ENCODE results near the gene DDI1. TPM values are rescaled to one million over a fixed set of nuclear protein-coding genes. Genes with fewer than 3 reads are reported as not detected.

DDI1 gene
- total and polyA plus RNA-seq, 7 experiments from 2014 or later, result not detected

GRCh38 chr11:104053743-104054478, 17.5 kb downstream of the DDI1 start:
- no peak overlapping the region for H3K4me3 ChIP-seq (ENCODE audit: low read length)
- ATAC-seq (no peak), DNase-seq (no peak)
- no peak overlapping the region for H3K27ac Mint-ChIP-seq
- peaks cover 0 to 3% (median 0%) of the 10 kb centered on the region in 5 donors for H3K27me3 Mint-ChIP-seq
- H3K27me3 ChIP-seq (ENCODE audit: control insufficient read depth in 2 of 2, insufficient read depth in 2 of 2, low read length in 2 of 2), result no peaks in the 10 kb centered on the region
- no peak overlapping the region for H3K27ac ChIP-seq (ENCODE audit: low read depth, low read length)
- no peaks in the 10 kb centered on the region for H3K4me1 ChIP-seq (ENCODE audit: control insufficient read depth in 2 of 2, insufficient read depth in 2 of 2, low read length in 2 of 2)
- ChIA-PET CTCF (no interaction called here), POLR2A (no interaction called here)
- no peaks in the 10 kb centered on the region for H3K4me1 Mint-ChIP-seq
- no peaks in the 10 kb centered on the region for H3K36me3 ChIP-seq (ENCODE audit: control insufficient read depth in 2 of 3, insufficient read depth in 3 of 3, low read length in 3 of 3)
- H3K36me3 Mint-ChIP-seq, result no peaks in the 10 kb centered on the region
- H3K9me3 Mint-ChIP-seq, result peaks cover 0 to 4% (median 0%) of the 10 kb centered on the region in 11 donors
- intact Hi-C loops (cut with micrococcal nuclease), result no loop called here
- no peaks in the 10 kb centered on the region for H3K9me3 ChIP-seq (ENCODE audit: control insufficient read depth in 2 of 3, low read length in 3 of 3)
- no peak overlapping the region for H3K4me3 Mint-ChIP-seq

GRCh38 chr11:104054911-104055529, 18.6 kb downstream of the DDI1 start:
- ATAC-seq (no peak), DNase-seq (no peak)
- peaks cover 0 to 4% (median 0%) of the 10 kb centered on the region in 11 donors for H3K9me3 Mint-ChIP-seq
- Histone ChIP-seq H3K4me3 (ENCODE audit: low read length) (no peak overlapping the region), H3K27ac (ENCODE audit: low read depth, low read length) (no peak overlapping the region), H3K4me1 (ENCODE audit: control insufficient read depth in 2 of 2, insufficient read depth in 2 of 2, low read length in 2 of 2) (no peaks in the 10 kb centered on the region), H3K27me3 (ENCODE audit: control insufficient read depth in 2 of 2, insufficient read depth in 2 of 2, low read length in 2 of 2) (no peaks in the 10 kb centered on the region), H3K9me3 (ENCODE audit: control insufficient read depth in 2 of 3, low read length in 3 of 3) (no peaks in the 10 kb centered on the region), H3K36me3 (ENCODE audit: control insufficient read depth in 2 of 3, insufficient read depth in 3 of 3, low read length in 3 of 3) (no peaks in the 10 kb centered on the region)
- H3K27me3 Mint-ChIP-seq, result peaks cover 0 to 3% (median 0%) of the 10 kb centered on the region in 5 donors
- H3K27ac Mint-ChIP-seq, result no peak overlapping the region
- intact Hi-C loops (cut with micrococcal nuclease), result no loop called here
- H3K36me3 Mint-ChIP-seq, result no peaks in the 10 kb centered on the region
- ChIA-PET POLR2A (no interaction called here), CTCF (no interaction called here)
- no peak overlapping the region for H3K4me3 Mint-ChIP-seq
- H3K4me1 Mint-ChIP-seq, result no peaks in the 10 kb centered on the region

DNA sequence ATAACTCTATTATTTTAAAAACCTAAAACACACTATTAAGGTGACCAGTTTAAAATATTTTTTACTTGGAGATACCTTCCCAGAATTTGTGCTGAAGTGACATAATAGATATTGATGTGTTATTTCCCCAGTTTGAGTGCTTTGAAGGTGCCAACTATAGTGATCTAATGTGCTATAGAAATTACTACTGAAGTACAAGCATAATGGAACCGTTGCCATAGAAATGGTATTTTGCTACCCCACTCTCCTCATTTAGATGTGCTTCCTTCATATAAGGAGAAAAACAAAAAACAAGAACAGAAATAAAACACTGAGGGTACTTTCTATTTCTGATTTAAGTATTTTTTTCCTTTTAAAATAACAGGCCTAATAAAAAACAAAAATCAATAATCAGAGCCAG, 19.2 kb downstream of the DDI1 start:
- no peaks in the 10 kb centered on the region for H3K36me3 Mint-ChIP-seq
- H3K27me3 ChIP-seq (ENCODE audit: control insufficient read depth in 2 of 2, insufficient read depth in 2 of 2, low read length in 2 of 2), result no peaks in the 10 kb centered on the region
- no peaks in the 10 kb centered on the region for H3K4me1 Mint-ChIP-seq
- ATAC-seq (no peak), DNase-seq (no peak)
- H3K27me3 Mint-ChIP-seq, result peaks cover 0 to 3% (median 0%) of the 10 kb centered on the region in 5 donors
- H3K36me3 ChIP-seq (ENCODE audit: control insufficient read depth in 2 of 3, insufficient read depth in 3 of 3, low read length in 3 of 3), result no peaks in the 10 kb centered on the region
- ChIA-PET CTCF (no interaction called here), POLR2A (no interaction called here)
- intact Hi-C loops (cut with micrococcal nuclease), result no loop called here
- no peaks in the 10 kb centered on the region for H3K4me1 ChIP-seq (ENCODE audit: control insufficient read depth in 2 of 2, insufficient read depth in 2 of 2, low read length in 2 of 2)
- no peak overlapping the region for H3K4me3 Mint-ChIP-seq
- H3K27ac Mint-ChIP-seq, result no peak overlapping the region
- H3K27ac ChIP-seq (ENCODE audit: low read depth, low read length), result no peak overlapping the region
- no peaks in the 10 kb centered on the region for H3K9me3 ChIP-seq (ENCODE audit: control insufficient read depth in 2 of 3, low read length in 3 of 3)
- no peak overlapping the region for H3K4me3 ChIP-seq (ENCODE audit: low read length)
- peaks cover 0 to 4% (median 0%) of the 10 kb centered on the region in 11 donors for H3K9me3 Mint-ChIP-seq

GRCh38 chr11:104057908-104058307, 21.5 kb downstream of the DDI1 start:
- no peaks in the 10 kb centered on the region for H3K36me3 Mint-ChIP-seq
- no peaks in the 10 kb centered on the region for H3K4me1 ChIP-seq (ENCODE audit: control insufficient read depth in 2 of 2, insufficient read depth in 2 of 2, low read length in 2 of 2)
- no peak for DNase-seq
- ATAC-seq, result no peak
- H3K27me3 ChIP-seq (ENCODE audit: control insufficient read depth in 2 of 2, insufficient read depth in 2 of 2, low read length in 2 of 2), result no peaks in the 10 kb centered on the region
- no peaks in the 10 kb centered on the region for H3K4me1 Mint-ChIP-seq
- intact Hi-C loops (cut with micrococcal nuclease), result no loop called here
- no peaks in the 10 kb centered on the region for H3K9me3 ChIP-seq (ENCODE audit: control insufficient read depth in 2 of 3, low read length in 3 of 3)
- no peak overlapping the region for H3K27ac ChIP-seq (ENCODE audit: low read depth, low read length)
- H3K27ac Mint-ChIP-seq, result no peak overlapping the region
- H3K27me3 Mint-ChIP-seq, result peaks cover 0 to 3% (median 0%) of the 10 kb centered on the region in 5 donors
- no peak overlapping the region for H3K4me3 ChIP-seq (ENCODE audit: low read length)
- H3K9me3 Mint-ChIP-seq, result peaks cover 0 to 4% (median 0%) of the 10 kb centered on the region in 11 donors
- no peak overlapping the region for H3K4me3 Mint-ChIP-seq
- CTCF ChIA-PET, result no interaction called here
- H3K36me3 ChIP-seq (ENCODE audit: control insufficient read depth in 2 of 3, insufficient read depth in 3 of 3, low read length in 3 of 3), result no peaks in the 10 kb centered on the region
- POLR2A ChIA-PET, result no interaction called here

GRCh38 chr11:104058680-104059079, 22.2 kb downstream of the DDI1 start:
- no peaks in the 10 kb centered on the region for H3K4me1 Mint-ChIP-seq
- DNase-seq (no peak), ATAC-seq (no peak)
- Histone ChIP-seq H3K27me3 (ENCODE audit: control insufficient read depth in 2 of 2, insufficient read depth in 2 of 2, low read length in 2 of 2) (no peaks in the 10 kb centered on the region), H3K27ac (ENCODE audit: low read depth, low read length) (no peak overlapping the region), H3K36me3 (ENCODE audit: control insufficient read depth in 2 of 3, insufficient read depth in 3 of 3, low read length in 3 of 3) (no peaks in the 10 kb centered on the region), H3K4me1 (ENCODE audit: control insufficient read depth in 2 of 2, insufficient read depth in 2 of 2, low read length in 2 of 2) (no peaks in the 10 kb centered on the region), H3K9me3 (ENCODE audit: control insufficient read depth in 2 of 3, low read length in 3 of 3) (no peaks in the 10 kb centered on the region), H3K4me3 (ENCODE audit: low read length) (no peak overlapping the region)
- ChIA-PET POLR2A (no interaction called here), CTCF (interaction anchor here (0.6 kb wide), 1 partner anchor 802 kb away, joined by 3 read pairs; no protein-coding TSS in a partner anchor)
- H3K27ac Mint-ChIP-seq, result no peak overlapping the region
- H3K27me3 Mint-ChIP-seq, result peaks cover 0 to 3% (median 0%) of the 10 kb centered on the region in 5 donors
- no peak overlapping the region for H3K4me3 Mint-ChIP-seq
- H3K36me3 Mint-ChIP-seq, result no peaks in the 10 kb centered on the region
- intact Hi-C loops (cut with micrococcal nuclease), result no loop called here
- H3K9me3 Mint-ChIP-seq, result peaks cover 0 to 4% (median 0%) of the 10 kb centered on the region in 11 donors

GRCh38 chr11:104060004-104060794, 23.8 kb downstream of the DDI1 start:
- H3K4me1 ChIP-seq (ENCODE audit: control insufficient read depth in 2 of 2, insufficient read depth in 2 of 2, low read length in 2 of 2), result no peaks in the 10 kb centered on the region
- ChIA-PET CTCF (no interaction called here), POLR2A (no interaction called here)
- no peaks in the 10 kb centered on the region for H3K27me3 ChIP-seq (ENCODE audit: control insufficient read depth in 2 of 2, insufficient read depth in 2 of 2, low read length in 2 of 2)
- no peaks in the 10 kb centered on the region for H3K9me3 ChIP-seq (ENCODE audit: control insufficient read depth in 2 of 3, low read length in 3 of 3)
- H3K36me3 ChIP-seq (ENCODE audit: control insufficient read depth in 2 of 3, insufficient read depth in 3 of 3, low read length in 3 of 3), result no peaks in the 10 kb centered on the region
- H3K4me1 Mint-ChIP-seq, result no peaks in the 10 kb centered on the region
- intact Hi-C loops (cut with micrococcal nuclease), result no loop called here
- H3K36me3 Mint-ChIP-seq, result no peaks in the 10 kb centered on the region
- ATAC-seq (no peak), DNase-seq (no peak)
- peaks cover 0 to 2% (median 0%) of the 10 kb centered on the region in 11 donors for H3K9me3 Mint-ChIP-seq
- no peak overlapping the region for H3K4me3 Mint-ChIP-seq
- no peaks in the 10 kb centered on the region for H3K27me3 Mint-ChIP-seq
- H3K27ac ChIP-seq (ENCODE audit: low read depth, low read length), result no peak overlapping the region
- H3K27ac Mint-ChIP-seq, result no peak overlapping the region
- no peak overlapping the region for H3K4me3 ChIP-seq (ENCODE audit: low read length)
